ENCODE results near the gene JMJD8.

JMJD8 gene, protein sequence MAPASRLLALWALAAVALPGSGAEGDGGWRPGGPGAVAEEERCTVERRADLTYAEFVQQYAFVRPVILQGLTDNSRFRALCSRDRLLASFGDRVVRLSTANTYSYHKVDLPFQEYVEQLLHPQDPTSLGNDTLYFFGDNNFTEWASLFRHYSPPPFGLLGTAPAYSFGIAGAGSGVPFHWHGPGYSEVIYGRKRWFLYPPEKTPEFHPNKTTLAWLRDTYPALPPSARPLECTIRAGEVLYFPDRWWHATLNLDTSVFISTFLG

DNA sequence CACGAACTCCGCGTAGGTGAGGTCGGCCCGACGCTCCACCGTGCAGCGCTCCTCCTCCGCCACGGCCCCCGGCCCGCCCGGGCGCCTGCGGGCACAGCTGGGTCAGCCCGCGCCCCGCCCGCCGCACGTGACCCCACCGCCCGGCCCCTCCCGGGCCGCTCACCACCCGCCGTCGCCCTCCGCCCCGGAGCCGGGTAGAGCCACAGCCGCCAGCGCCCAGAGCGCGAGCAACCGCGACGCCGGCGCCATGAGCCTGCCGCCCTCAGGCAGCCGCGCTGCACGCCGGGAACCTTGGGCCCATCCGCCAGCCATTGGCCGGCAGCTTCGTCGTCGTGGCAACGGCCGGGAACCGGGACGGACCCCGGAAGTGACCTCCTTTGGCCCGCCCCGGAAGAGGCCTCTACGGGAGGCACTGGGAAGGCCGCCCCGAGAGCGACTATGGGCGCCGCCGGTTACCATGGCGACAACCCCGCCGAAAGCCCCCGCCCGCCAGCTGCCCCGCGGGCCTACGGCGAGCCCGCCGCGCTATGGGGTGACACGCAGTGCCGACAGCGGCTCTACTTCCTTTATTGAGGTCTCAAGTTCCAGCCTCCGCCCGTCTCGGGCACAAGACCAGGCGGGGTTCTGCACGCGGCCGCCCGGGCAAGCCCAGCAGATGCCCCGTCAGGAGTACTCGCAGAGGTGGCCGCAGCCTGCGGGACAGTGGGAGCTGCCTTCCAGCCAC is at the start of gene JMJD8:
Gene JMJD8 (minus strand): TSS at position 264 of the 724 bp plus-strand sequence. CDS start 15 bp downstream, at position 249.
- DNase-seq, result peak; percentile 84 to 96

DNA sequence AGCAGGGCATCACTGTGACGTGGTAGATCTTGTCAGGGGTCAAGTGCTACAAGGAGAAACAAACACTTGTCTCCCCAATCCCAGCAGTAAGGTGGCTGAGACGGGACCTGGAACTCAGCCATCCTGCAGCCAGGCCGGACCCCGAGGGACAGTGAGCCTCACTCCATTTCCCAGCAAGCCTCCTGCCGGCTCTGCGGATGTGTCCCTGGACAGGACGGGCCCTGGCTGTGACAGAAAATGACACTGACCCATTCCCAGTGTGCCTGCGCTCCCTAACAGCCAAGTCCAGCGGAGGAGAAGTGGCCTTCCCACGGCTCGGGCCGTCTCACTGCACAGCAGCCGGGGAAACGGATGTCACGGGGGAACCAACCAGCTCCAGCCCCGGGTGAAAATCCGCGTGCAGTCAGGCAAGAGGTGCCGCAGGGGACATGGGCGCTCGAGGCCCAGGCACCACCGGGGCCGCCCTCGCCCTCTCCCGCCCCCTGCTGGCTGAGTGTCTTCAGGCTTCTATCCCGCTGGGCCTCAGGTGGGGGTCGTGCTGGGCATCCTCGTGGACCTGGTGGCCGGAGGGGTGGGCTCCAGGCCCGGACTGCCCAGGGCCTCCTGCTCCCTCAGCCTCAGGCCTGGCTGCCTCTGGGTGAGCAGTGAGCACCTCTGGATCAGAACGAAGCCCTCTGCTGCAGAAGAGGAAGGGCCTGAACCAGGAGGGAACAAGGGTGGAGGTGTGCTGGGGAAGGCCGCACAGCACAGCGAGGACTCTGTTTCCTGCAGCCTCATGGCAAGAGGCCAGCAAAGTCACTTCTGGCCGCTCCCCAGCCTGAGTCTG is 49.5 kb upstream of the JMJD8 start:
- DNase-seq, result no peak

DNA sequence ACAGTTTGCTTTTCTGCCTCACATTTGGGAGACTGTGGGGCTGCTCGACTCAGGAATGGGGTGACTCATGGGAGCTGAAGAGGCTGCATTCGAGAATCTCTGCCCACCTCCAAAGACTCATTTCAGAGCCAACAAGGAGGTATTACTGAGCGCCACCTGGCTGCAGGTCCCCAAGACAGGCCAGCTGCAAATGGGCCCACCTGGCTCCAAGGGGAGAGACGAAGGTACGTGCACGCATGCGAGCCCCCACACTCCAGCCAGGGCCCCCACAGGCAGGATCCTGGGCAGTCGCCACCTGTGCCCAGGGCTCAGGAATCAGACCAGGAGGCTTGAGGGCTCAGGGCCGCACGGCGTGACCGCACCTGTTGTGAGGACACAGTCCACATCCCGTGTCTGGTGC is 48.8 kb upstream of the JMJD8 start:
- DNase-seq, result no peak

DNA sequence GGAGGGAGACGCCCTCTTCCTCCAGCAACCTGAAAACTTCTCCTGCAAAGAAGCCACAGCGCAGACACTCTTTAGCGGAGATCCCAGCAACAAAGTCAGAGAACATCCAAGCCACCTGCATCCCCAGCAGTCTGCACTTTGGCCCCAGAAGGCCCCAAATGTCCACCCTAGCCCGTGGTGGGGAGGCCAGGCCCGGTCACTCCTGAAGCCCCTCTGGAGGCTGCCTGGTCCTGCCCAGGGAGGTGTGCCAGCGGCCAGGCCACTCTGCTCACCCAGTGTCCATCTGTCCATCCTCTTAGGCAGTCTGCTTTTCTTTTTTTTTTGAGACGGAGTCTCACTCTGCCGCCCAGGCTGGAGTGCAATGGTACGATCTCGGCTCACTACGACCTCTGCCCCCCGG is 48.2 kb upstream of the JMJD8 start:
- no peak for DNase-seq

DNA sequence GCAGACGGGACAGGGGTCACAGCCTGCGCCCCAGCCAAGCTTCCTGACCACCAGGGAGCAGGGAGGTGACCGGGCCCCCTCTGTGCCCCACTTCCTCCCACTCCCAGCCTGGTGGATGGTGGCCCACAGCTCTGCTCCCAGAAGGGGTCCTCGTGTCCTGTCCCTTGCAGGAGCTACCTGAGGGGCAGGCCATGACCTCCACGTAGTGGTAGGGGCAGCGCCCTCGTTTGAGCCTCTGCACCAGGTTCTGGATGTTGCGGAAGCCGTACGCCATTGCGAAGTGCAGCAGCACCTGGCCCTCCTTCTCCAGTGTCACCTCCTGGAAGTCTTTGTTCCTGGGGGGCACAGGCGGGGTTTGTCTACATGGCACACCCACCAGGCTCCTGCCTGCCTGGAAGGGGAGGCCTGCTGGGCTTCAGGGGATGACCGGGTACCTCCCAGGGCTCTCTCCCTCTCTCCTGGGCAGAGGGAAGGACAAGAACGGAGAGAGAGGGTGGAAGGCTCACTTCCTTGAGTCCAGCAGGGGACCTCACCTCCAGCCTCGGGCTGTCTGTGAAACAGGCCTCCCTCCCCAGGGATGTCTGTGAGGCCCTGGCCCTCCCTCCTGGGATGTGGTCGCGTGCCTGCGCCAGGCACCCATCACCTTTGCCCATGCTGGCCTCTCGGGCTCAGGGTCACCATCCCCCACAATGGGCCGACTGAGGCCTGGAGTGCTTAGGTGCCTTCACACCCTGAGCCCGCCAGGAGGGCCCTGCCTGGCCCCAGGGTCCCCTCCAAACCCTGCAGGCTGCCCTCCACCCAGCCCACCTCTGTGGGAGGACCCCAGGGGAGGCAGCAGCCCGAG is 46.8 kb upstream of the JMJD8 start:
- DNase-seq, result no peak

DNA sequence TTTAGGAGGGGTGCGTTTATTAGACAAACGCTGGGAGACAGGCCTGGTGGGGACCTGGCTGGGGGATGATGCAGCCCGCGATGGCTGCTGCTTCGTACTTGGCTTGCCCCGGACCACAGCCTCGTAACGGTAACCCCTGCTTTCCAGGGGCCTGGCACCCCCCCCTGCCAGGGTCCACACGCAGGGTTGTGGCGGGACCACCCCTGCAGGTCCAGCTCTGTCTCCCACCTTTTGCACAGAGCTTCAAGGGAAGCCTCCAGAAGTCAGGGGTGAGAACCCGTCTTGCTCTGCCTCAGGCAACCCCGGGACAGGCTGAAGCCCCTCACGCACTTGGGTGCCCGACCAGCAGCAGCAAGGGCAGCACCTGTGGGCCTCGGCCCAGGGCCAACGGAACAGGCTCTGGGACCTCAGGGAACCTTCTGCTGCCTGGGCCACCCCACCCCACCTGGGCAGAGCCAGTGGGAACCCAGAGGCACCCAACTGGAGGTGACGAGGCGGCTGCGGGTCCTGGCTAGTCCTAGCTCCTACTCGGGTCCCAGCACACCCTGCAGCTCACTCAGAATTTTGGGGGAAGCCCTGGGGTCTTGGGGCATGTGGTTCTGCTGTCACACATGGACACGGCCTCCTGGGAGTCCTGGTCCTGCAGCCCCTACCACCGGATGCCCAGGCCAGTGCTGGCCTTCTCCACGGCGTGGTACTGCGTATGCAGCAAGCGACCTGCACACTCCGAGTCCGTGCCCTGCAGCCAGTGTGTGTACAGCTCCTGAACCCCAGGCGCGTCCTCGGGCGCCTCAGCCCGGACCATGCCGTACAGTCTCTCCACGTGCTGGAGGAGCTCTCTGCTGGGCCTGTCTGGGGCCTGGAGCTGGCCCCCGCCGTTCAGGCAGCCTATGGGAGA is 45.9 kb upstream of the JMJD8 start:
- no peak for DNase-seq

DNA sequence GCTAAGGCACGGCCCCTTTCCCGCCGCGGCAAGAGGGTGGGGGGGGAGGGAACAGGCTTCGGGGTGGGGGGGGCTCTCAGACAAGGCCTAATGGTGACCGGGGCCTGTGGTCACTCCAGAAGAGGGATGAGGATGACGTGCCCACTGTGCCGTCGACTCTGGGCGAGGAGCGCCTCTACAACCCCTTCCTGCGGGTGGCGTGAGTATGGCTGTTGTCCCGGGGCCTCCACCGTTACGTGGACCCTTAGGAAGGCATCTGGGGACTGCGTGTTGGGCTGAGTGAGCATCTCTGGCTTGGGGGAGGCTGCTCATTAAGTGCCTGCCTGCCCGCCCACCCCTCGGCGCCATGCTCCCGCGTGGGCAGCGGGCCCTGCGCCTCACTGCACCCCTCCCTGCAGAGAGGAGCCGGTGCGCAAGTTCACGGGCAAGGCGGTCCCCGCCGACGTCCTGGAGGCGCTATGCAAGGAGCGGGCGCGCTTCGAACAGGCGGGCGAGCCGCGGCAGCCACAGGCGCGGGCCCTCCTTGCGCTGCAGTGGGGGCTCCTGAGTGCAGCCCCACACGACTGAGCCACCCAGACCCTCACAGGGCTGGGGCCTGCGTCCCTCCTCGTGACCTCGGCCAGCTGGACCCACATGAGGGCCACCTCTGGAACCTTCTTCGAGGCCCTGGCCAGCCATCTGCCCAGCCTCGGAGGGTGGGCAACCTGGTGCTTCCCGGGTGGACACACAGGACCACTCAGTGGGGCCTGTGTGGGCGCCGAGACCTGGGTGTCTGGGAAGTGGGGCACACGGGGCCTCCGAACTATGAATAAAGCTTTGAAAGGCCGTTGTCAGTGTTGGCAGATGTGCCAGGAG is 45.0 kb upstream of the JMJD8 start:
- peak in 1 of 2 experiments; percentile 45 for DNase-seq

DNA sequence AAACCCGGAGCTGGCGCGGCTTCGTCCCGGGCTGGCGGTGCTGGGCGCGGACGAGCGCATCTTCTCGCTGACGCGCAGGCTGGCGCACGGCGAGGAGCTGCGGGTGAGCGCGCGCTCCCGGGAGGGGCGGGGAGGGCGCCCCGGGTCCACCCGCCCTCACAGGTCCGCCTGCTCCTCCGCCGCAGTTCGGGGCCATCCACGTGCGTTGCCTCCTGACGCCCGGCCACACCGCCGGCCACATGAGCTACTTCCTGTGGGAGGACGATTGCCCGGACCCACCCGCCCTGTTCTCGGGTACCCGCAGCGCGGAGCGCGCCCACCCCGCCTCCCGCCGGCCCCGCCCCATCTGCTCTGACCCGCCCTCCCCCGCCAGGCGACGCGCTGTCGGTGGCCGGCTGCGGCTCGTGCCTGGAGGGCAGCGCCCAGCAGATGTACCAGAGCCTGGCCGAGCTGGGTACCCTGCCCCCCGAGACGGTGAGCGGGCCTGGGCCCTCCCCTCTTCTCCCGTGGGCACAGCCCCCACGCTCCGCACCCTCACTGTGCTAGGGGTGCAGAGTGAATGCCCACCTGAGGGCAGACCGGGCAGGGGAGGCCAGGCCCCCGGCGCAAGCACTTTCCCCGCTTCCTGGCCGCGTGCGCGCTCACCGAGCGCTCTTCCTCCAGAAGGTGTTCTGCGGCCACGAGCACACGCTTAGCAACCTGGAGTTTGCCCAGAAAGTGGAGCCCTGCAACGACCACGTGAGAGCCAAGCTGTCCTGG is 44.2 kb upstream of the JMJD8 start:
- DNase-seq, result peak; percentile 32 to 85

DNA sequence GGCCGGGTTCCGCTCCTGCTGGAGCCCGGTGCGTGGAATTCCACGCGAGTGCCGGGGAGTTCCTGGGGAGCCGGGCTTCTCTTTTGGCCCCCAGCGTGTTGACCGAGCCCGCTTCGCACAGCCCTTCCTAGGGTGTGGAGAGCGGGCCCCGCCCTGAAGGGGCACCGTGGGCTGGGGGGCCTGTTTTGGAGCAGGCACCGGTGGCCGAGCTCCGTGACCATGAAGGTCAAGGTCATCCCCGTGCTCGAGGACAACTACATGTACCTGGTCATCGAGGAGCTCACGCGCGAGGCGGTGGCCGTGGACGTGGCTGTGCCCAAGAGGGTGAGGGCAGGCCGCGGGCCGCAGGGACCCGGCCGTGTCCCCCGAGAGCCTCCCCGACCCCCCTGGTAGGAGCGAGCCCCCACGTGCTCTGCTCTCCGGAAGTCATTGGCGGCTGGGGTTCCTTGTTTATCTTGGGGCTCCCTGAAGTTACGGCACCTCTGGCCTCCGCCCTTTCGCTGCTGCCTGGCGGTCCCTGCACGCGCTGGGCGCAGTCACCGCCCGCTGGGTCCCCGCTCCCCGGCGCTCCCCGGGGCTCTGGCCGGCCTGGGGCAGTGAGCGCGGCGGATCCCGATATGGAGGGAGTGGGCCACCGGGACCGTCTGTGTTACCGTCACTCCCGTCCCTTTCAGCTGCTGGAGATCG is 43.3 kb upstream of the JMJD8 start:
- DNase-seq, result no peak

DNA sequence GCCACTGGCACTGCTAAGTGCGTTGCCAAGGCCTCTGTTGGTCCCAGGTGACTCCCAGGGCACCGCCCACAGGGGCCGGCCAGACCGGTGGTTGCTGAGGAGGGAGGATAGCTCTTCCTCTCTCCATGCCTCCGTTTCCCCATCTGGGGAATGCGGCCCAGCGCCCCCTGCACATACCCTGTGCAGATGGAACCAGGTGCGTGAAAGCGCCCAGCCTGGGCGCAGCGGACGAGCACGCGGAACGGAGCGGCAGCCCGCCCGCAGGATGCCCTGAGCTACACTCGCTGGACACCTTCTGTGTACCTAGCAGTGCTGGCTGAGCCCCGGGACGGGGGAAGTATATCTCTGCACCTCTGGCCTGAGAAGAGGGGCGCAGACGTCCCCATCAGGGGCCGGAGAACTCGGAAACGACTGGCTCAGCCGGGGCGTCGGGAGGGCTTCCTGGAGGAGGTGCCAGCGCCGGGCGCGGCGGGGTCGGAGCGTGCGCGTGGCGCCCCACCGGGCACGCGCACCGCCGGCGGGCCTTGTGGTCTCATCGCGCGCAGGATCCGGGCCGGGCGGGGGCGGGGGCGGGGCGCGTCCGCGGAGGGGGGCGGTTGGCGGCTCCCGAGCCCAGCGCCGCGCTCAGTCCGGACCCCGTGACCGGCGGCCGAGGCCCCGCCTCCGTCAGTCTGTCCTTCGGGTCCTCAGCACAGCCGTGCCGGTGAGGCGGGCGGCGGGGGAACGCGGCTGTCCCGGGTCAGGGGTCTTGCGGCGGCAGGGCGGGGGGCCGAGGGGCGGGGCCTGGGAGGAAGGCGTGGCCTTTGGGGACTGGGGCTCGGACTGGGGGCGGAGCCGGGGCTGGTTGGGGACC is 42.5 kb upstream of the JMJD8 start, which contains the start of the genes CCDC78 and HAGHL:
Gene CCDC78 (minus strand): TSS at position 6 of the 853 bp plus-strand sequence. CDS start 76 bp downstream, outside the sequence.
Gene HAGHL (plus strand): TSS at position 669 of the 853 bp plus-strand sequence. CDS start 404 bp downstream, outside the sequence.
- DNase-seq, result peak; percentile 26 to 90

DNA sequence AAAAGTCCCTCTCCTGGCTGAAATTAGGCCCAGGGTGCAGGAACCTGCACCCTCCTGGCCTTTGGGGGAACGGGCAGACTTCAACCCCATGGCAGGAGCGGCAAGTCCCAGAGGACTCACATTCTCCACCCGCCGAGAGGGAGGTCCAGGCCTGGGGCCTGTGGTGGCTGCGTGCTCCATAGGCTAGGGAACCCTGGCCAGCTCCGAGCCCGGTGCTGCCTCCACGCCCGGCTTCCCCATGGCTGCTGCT is 42.0 kb upstream of the JMJD8 start:
- DNase-seq, result no peak

DNA sequence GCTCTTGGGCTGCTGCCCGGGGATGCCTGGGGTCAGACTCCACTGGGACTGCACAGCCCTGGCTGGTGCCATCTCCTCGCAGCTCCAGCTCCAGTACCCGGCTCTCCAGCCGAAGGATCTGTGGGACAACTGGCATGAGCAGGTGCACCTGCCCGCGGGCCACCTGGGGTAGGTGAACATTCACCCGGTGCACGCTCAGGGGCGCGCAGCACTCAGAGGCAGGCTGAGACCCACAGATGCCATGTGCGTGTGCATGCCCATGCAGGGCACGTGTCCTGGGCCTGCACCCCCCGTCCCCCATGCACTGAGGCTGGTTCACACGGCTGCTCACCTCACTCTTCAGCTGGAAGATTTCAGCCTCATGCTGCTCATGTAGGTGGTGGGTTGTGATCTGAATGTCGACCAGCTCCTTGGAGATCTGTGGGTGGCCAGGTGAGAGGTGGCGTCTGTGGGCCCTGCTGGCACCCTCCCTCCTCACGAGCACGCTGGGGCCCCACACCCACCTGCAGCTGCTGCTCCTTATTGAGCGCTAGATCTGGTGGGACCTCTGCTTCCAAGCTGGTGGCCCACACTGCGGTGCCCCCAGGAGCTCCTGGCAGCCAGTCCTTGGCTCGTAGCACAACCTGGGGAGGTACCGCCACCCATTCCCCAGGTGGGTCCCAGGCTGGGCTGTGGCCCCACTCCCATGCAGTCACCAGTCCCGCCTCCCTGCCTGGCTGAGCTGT is 41.5 kb upstream of the JMJD8 start:
- no peak for DNase-seq

DNA sequence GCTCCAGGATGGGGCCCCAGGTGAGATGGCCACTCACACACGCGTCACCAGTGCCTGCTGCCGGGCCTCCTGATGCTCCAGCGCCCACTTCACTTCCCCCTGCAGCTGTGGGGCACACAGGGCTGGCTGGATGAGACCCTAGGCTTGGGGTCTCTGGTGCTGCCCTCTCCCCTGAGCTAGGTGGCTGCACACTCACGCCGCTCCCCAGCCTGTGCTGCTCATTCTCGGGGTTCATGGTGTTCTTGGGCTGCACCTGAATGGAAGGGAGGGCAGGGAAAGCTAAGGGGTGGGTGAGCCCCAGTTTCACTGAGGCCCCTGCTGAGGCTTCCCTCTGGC is 40.9 kb upstream of the JMJD8 start:
- DNase-seq, result no peak

DNA sequence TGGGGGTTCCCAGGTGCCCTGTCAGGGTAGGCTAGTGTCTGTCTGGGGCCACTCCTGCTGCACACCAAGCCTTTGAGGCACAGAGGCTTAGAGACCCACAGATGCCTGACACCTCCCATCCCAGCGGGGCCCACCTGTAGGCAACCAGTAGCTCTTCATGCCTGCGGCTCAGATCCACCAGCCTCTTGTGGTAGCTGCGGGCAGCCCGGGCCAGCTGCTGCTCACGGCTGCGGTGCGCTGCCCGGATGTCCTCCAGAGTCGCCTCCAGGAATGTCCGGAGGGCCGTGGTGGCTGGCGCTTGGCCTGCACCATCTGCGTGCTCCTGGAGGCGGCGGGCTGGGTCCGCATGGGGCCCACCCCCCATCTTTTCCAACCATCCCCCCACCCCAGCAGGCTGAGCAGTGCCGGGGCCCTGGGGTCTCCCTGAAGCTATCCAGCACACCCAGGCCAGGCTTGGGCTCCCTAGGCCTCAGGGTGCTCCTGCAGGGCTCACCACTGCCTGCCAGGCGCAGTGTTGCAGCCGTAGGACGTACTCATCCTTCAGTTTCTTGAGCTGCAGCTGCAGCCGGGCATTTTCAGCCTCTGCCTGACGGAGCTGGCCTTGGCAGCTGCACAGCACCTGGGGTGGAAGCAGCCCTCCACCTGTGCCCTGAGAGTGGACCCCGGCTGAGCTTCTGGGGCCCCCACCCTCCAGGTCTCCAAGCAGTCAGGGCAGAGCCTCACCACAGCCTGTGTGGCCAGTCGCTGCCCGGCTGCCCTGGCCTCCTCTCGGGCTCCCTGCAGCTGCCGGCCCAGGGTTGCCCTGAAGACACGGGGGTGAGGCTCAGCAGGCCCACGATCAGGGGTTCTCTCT is 40.3 kb upstream of the JMJD8 start:
- DNase-seq, result no peak

DNA sequence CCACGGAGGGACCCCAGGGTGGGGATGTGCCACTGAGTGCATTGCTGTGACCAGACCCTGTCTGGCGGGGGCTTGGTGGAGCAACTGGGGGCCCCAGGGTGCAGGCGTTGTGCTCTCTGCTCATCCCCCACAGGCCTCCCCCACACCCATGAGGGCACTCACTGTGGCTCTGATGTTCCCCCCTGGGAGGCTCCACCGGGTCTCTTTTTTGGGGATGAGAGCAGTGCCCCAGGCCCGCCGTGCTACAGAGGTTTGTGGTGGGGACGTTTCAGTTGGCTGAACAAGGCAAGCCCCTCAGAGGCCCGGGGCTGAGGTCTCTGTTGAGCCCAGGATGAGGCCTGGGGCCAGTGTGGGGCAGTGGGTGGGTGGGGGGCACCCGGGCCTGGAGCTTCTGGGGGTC is 39.6 kb upstream of the JMJD8 start:
- no peak for DNase-seq

DNA sequence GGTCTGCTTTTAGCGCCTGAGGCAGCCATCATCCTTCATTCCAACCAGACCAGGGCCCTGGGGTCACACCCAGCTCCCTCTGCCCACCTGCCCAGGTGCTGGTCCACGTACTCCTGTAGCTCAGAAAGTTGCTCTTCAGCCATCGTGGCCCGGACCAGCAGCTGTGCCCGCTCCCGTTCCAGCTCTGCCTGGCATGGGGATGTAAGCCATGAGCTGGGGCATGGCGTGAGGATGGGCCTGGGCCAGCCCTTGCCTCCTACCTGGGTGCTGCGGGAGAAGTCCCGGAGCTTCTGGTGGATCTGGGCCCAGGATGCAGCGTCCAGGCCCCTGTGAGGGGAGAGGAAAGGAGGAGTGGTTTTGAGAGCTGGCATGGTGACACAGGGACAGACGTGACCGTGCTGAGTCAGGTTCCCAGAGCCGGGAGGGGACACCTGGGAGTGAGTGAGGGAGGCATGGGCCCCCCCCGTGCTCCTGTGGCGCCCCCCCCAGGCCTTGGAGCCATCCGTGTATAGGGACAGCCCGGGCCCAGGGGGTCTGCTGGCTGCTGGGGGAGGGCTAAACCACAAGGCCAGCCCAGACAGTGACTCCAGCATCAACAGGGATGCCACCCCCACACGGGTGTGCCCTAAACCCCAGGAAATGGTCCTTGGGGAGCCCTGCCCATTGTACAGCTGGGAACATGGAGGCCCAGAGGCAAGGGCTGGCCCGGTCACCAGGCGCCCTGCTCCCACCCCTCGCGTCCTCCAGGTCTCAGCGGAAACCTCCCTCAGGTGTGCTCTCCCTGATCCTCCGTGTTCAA is 38.9 kb upstream of the JMJD8 start:
- DNase-seq, result no peak
